D341Med (cell line): ENCODE data around the gene RAD51B.

Experiments used
- DNase-seq: peaks from one replicate; pipeline ENCODE4 v3.0.0; 2012; ENCODE audit warnings: low spot score

RAD51B gene

GRCh38 chr14:68532496-68532895, 712.9 kb downstream of the RAD51B start:
- DNase-seq = no peak

GRCh38 chr14:68534276-68534675, 714.7 kb downstream of the RAD51B start:
- DNase-seq = no peak

- no peak for DNase-seq
These were observed 715.9 kb downstream of the RAD51B start for GRCh38 chr14:68535404-68536017.

GRCh38 chr14:68536018-68536410, 716.4 kb downstream of the RAD51B start:
- no peak for DNase-seq

GRCh38 chr14:68538639-68539038, 719.1 kb downstream of the RAD51B start:
- DNase-seq = no peak

- no peak for DNase-seq
These were observed 719.7 kb downstream of the RAD51B start for GRCh38 chr14:68539241-68539737.

GRCh38 chr14:68539789-68540188, 720.2 kb downstream of the RAD51B start:
- no peak for DNase-seq

- DNase-seq = no peak
These were observed 721.8 kb downstream of the RAD51B start for GRCh38 chr14:68541178-68541896.

- no peak for DNase-seq
These were observed 722.8 kb downstream of the RAD51B start for GRCh38 chr14:68542346-68542745.

- DNase-seq = no peak
These were observed 723.9 kb downstream of the RAD51B start for GRCh38 chr14:68543516-68543915.

- no peak for DNase-seq
These were observed 724.7 kb downstream of the RAD51B start for GRCh38 chr14:68544081-68544892.

- DNase-seq = no peak
These were observed 727.3 kb downstream of the RAD51B start for GRCh38 chr14:68546839-68547238.

- no peak for DNase-seq
These were observed 728.0 kb downstream of the RAD51B start for GRCh38 chr14:68547305-68548193.

- no peak for DNase-seq
These were observed 728.9 kb downstream of the RAD51B start for GRCh38 chr14:68548194-68549076.

- no peak for DNase-seq
These were observed 730.7 kb downstream of the RAD51B start for GRCh38 chr14:68550338-68550715.

GRCh38 chr14:68551045-68551683, 731.6 kb downstream of the RAD51B start:
- no peak for DNase-seq

- DNase-seq = no peak
These were observed 732.5 kb downstream of the RAD51B start for GRCh38 chr14:68552075-68552474.

- DNase-seq = no peak
These were observed 733.0 kb downstream of the RAD51B start for GRCh38 chr14:68552602-68553001.

GRCh38 chr14:68553311-68553710, 733.7 kb downstream of the RAD51B start:
- no peak for DNase-seq

GRCh38 chr14:68554231-68554630, 734.7 kb downstream of the RAD51B start:
- no peak for DNase-seq
